SU-DHL-6 (cell line): Measurements from ENCODE around the gene PDE7B.

Source experiments
- CTCF ChIP-seq: fragments of 200-600 bp; sonication (generic); IDR thresholded peaks from one replicate; pipeline ENCODE4 v1.5.1; 2017; ENCODE audit warnings: antibody characterized with exemption, mild to moderate bottlenecking, low read length, moderate library complexity; ENCODE audit not compliant: insufficient read depth, poor library complexity, severe bottlenecking
- EZH2phosphoT487 ChIP-seq: fragments of 200-600 bp; sonication (generic), shearing (Covaris generic); conservative IDR thresholded peaks from 2 replicates; pipeline ENCODE4 v1.6.1; 2018; ENCODE audit warnings: mild to moderate bottlenecking, antibody characterized with exemption, low read length, moderate library complexity, mixed read lengths

GRCh38 chr6:136108361-136108945 lies 257.0 kb downstream of the PDE7B start:
- TF ChIP-seq EZH2phosphoT487 (no peak), CTCF (no peak)
